SJCRH30 (cell line): Measurements from ENCODE around the gene IGSF21. TPM values are rescaled to one million over a fixed set of nuclear protein-coding genes. Genes with fewer than 3 reads are reported as not detected.
A peak's percentile ranks its signal among the peaks of the same experiment; 100 is the strongest.

ENCODE experiments used
- DNase-seq, 2 experiments: peaks; one replicate each; pipeline ENCODE4 v3.0.0-alpha.2; 2015 to 2020
- H3K27ac ChIP-seq: fragments of 250-450 bp; sonication (Bioruptor Pico); 2 replicates; pipeline ENCODE4 v1.5.1; 2020; ENCODE audit warnings: mild to moderate bottlenecking, moderate library complexity
- H3K27me3 ChIP-seq: fragments of 250-450 bp; sonication (Bioruptor Pico); 2 replicates; pipeline ENCODE4 v1.5.1; 2020; ENCODE audit warnings: mild to moderate bottlenecking, moderate library complexity
- H3K36me3 ChIP-seq: fragments of 250-450 bp; sonication (Bioruptor Pico); 2 replicates; pipeline ENCODE4 v1.5.1; 2020; ENCODE audit warnings: mild to moderate bottlenecking, moderate library complexity
- H3K4me1 ChIP-seq: fragments of 250-450 bp; sonication (Bioruptor Pico); 2 replicates; pipeline ENCODE4 v1.5.1; 2020; ENCODE audit warnings: mild to moderate bottlenecking, moderate library complexity
- H3K4me3 ChIP-seq: fragments of 250-450 bp; sonication (Bioruptor Pico); 2 replicates; pipeline ENCODE4 v1.5.1; 2020; ENCODE audit warnings: mild to moderate bottlenecking, moderate library complexity
- H3K9me3 ChIP-seq: fragments of 250-450 bp; sonication (Bioruptor Pico); replicated peaks from 2 replicates; pipeline ENCODE4 v1.5.1; 2020; ENCODE audit warnings: mild to moderate bottlenecking, moderate library complexity
- total RNA-seq: library from RNA; depleted of rRNA; stranded (reverse); fragments of >200 nt; shearing (Covaris generic); gene quantifications from 2 replicates; pipeline ENCODE4 v1.2.3, GENCODE V29; 2014

Gene IGSF21
- total RNA-seq, 1 experiment from 2014 or later, result not detected

- Histone ChIP-seq H3K36me3 (no peaks in the 10 kb centered on the region), H3K27ac (no peak overlapping the region), H3K27me3 (peaks cover 30% of the 10 kb centered on the region; the same call in 1 of the 2 replicates), H3K4me1 (no peaks in the 10 kb centered on the region), H3K4me3 (no peak overlapping the region), H3K9me3 (no peaks in the 10 kb centered on the region)
- DNase-seq, result no peak
These were observed 187.0 kb downstream of the IGSF21 start for GRCh38 chr1:18294437-18295176.

- Histone ChIP-seq H3K27me3 (peaks cover 8% of the 10 kb centered on the region), H3K27ac (no peak overlapping the region), H3K4me3 (no peak overlapping the region), H3K4me1 (no peaks in the 10 kb centered on the region), H3K36me3 (no peaks in the 10 kb centered on the region), H3K9me3 (no peaks in the 10 kb centered on the region)
- peak; percentile 5 to 23 for DNase-seq
These were observed 190.5 kb downstream of the IGSF21 start for GRCh38 chr1:18297896-18298648.

- Histone ChIP-seq H3K9me3 (no peaks in the 10 kb centered on the region), H3K27ac (no peak overlapping the region), H3K4me3 (no peak overlapping the region), H3K27me3 (peaks cover 6% of the 10 kb centered on the region), H3K4me1 (no peaks in the 10 kb centered on the region), H3K36me3 (no peaks in the 10 kb centered on the region)
- DNase-seq, result peak; percentile 21 to 56
These were observed 192.1 kb downstream of the IGSF21 start for GRCh38 chr1:18299441-18300338.

GRCh38 chr1:18300376-18300775 is 192.8 kb downstream of the IGSF21 start:
- Histone ChIP-seq H3K27me3 (no peaks in the 10 kb centered on the region; the same call in none of the 2 replicates), H3K36me3 (no peaks in the 10 kb centered on the region), H3K27ac (no peak overlapping the region), H3K4me1 (no peaks in the 10 kb centered on the region), H3K9me3 (no peaks in the 10 kb centered on the region), H3K4me3 (no peak overlapping the region)
- DNase-seq, result no peak

GRCh38 chr1:18302788-18303413 is 195.3 kb downstream of the IGSF21 start:
- Histone ChIP-seq H3K9me3 (no peaks in the 10 kb centered on the region), H3K27ac (no peak overlapping the region), H3K4me1 (no peaks in the 10 kb centered on the region), H3K27me3 (no peaks in the 10 kb centered on the region; the same call in 1 of the 2 replicates), H3K36me3 (no peaks in the 10 kb centered on the region), H3K4me3 (no peak overlapping the region)
- DNase-seq, result peak; percentile 19 to 31

- H3K4me1 ChIP-seq, result no peaks in the 10 kb centered on the region
- H3K4me3 ChIP-seq, result no peak overlapping the region
- H3K27me3 ChIP-seq, result no peaks in the 10 kb centered on the region; the same call in 1 of the 2 replicates
- H3K36me3 ChIP-seq, result no peaks in the 10 kb centered on the region
- H3K9me3 ChIP-seq, result no peaks in the 10 kb centered on the region
- no peak overlapping the region for H3K27ac ChIP-seq
- DNase-seq, result no peak
These were observed 196.7 kb downstream of the IGSF21 start for GRCh38 chr1:18304151-18304869.

GRCh38 chr1:18305182-18305795 is 197.7 kb downstream of the IGSF21 start:
- Histone ChIP-seq H3K27ac (no peak overlapping the region), H3K4me1 (no peaks in the 10 kb centered on the region), H3K9me3 (no peaks in the 10 kb centered on the region), H3K4me3 (no peak overlapping the region), H3K36me3 (no peaks in the 10 kb centered on the region), H3K27me3 (no peaks in the 10 kb centered on the region; the same call in 1 of the 2 replicates)
- no peak for DNase-seq

GRCh38 chr1:18307329-18307898 is 199.8 kb downstream of the IGSF21 start:
- Histone ChIP-seq H3K9me3 (no peaks in the 10 kb centered on the region), H3K36me3 (no peaks in the 10 kb centered on the region), H3K27me3 (no peaks in the 10 kb centered on the region), H3K27ac (no peak overlapping the region), H3K4me1 (no peaks in the 10 kb centered on the region), H3K4me3 (no peak overlapping the region)
- no peak for DNase-seq

GRCh38 chr1:18309552-18310155 is 202.1 kb downstream of the IGSF21 start:
- Histone ChIP-seq H3K9me3 (no peaks in the 10 kb centered on the region), H3K4me1 (no peaks in the 10 kb centered on the region), H3K36me3 (no peaks in the 10 kb centered on the region), H3K27ac (no peak overlapping the region), H3K4me3 (no peak overlapping the region), H3K27me3 (no peaks in the 10 kb centered on the region)
- no peak for DNase-seq

- Histone ChIP-seq H3K36me3 (no peaks in the 10 kb centered on the region), H3K4me3 (no peak overlapping the region), H3K27me3 (no peaks in the 10 kb centered on the region), H3K27ac (no peak overlapping the region), H3K4me1 (no peaks in the 10 kb centered on the region), H3K9me3 (no peaks in the 10 kb centered on the region)
- no peak for DNase-seq
These were observed 205.4 kb downstream of the IGSF21 start for GRCh38 chr1:18312961-18313360.

- Histone ChIP-seq H3K4me3 (no peak overlapping the region), H3K27me3 (no peaks in the 10 kb centered on the region), H3K36me3 (no peaks in the 10 kb centered on the region), H3K27ac (no peak overlapping the region), H3K9me3 (no peaks in the 10 kb centered on the region), H3K4me1 (no peaks in the 10 kb centered on the region)
- no peak for DNase-seq
These were observed 205.9 kb downstream of the IGSF21 start for GRCh38 chr1:18313523-18313922.

GRCh38 chr1:18314399-18314798 is 206.8 kb downstream of the IGSF21 start:
- Histone ChIP-seq H3K36me3 (no peaks in the 10 kb centered on the region), H3K4me1 (no peaks in the 10 kb centered on the region), H3K9me3 (no peaks in the 10 kb centered on the region), H3K4me3 (no peak overlapping the region), H3K27ac (no peak overlapping the region), H3K27me3 (no peaks in the 10 kb centered on the region)
- DNase-seq, result no peak

- no peaks in the 10 kb centered on the region for H3K36me3 ChIP-seq
- H3K27ac ChIP-seq, result no peak overlapping the region
- no peak overlapping the region for H3K4me3 ChIP-seq
- DNase-seq, result no peak
- no peaks in the 10 kb centered on the region for H3K9me3 ChIP-seq
- no peaks in the 10 kb centered on the region for H3K4me1 ChIP-seq
- H3K27me3 ChIP-seq, result no peaks in the 10 kb centered on the region
These were observed 207.9 kb downstream of the IGSF21 start for GRCh38 chr1:18315449-18315848.
